Subcutaneous adipose tissue (tissue), 4 donors: Measurements from ENCODE around the gene LRRC8D. TPM values are rescaled to one million over a fixed set of nuclear protein-coding genes. Genes with fewer than 3 reads are reported as not detected.

Experiments
- total RNA-seq, 4 donors: library from RNA; depleted of rRNA; stranded (reverse); fragments of >200 nt; gene quantifications; one replicate each; pipeline ENCODE4 v1.1.0, GENCODE V29; 2016
- TF ChIP-seq, protein P1 (sequence below): fragments of 450-650 bp; IDR thresholded peaks from one replicate; pipeline ENCODE4 v1.5.1; 2016; ENCODE audit warnings: low read depth, mild to moderate bottlenecking, control low read depth, antibody characterized with exemption, moderate library complexity

The LRRC8D gene
- total RNA-seq, 4 donors from 2014 or later: 7.5 to 12.4 (median 9.2) TPM

DNA sequence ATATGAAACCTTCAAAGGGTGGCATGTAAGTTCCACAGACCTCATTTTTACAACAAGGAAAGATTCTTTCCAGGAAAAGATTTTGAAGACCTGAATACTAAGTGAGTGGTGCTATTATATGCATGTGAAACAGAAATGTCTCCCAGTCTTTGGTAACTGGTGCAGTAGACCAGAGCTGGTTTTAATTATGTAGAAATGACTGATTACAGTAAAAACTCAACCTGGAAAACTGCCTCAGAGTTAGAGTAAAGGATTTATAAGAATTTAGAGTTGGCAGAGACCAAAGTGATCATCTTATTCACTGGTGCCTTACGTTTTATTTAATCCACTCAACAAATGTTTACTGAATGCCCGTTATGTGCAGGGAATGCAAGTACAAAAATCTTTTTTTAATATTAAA, 30.2 kb upstream of the LRRC8D start:
- TF ChIP-seq, protein P1, sequence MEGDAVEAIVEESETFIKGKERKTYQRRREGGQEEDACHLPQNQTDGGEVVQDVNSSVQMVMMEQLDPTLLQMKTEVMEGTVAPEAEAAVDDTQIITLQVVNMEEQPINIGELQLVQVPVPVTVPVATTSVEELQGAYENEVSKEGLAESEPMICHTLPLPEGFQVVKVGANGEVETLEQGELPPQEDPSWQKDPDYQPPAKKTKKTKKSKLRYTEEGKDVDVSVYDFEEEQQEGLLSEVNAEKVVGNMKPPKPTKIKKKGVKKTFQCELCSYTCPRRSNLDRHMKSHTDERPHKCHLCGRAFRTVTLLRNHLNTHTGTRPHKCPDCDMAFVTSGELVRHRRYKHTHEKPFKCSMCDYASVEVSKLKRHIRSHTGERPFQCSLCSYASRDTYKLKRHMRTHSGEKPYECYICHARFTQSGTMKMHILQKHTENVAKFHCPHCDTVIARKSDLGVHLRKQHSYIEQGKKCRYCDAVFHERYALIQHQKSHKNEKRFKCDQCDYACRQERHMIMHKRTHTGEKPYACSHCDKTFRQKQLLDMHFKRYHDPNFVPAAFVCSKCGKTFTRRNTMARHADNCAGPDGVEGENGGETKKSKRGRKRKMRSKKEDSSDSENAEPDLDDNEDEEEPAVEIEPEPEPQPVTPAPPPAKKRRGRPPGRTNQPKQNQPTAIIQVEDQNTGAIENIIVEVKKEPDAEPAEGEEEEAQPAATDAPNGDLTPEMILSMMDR: no peak

DNA sequence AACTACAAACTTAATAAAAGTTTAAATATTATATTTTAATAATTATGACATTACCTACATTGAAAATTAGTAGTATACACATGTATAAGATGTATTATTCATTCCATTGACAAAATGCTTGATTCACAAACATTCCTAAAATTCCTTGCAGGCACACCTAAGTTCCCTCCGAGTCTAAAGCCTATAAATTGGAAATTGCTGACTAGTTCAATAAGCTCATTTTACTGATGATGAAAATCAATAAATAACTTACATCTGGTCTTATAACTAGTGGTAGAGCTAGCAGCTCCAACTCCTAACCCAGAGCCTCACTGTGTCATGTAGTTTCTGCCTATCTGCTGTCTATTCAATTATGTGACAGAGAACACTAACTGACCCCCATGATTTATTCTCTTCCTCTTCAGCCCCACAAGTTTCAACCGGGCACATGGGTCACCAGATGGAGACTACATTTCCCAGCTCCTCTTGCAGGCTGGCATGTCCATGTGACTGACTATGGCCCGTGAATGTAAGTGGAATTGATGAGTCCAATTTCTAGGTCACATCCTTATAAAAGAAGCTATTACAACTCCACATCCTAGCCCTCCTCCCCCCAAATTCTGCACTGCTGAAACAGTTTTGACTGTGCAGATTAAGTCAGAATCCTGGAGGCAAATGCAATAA, 29.6 kb upstream of the LRRC8D start:
- TF ChIP-seq, protein P1: no peak

DNA sequence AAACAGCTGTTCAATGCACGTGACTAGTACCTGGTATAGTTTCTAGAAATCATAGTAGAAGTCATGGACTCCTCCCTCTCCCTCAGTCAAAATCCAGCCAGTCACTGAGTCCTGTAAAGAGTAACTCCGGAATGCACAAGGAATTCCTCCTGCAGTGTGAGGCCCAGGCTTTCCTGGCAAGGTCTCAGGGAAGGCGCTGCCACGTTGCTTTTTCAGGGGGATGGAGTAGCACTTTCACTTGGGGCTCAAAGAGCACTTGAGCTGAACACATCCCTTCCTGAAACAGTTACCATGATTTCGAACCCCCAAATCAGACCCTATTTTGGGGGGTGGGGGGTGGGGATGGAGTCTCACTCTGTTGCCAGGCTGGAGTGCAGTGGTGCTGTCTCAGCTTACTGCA, 26.4 kb upstream of the LRRC8D start:
- TF ChIP-seq, protein P1: no peak

DNA sequence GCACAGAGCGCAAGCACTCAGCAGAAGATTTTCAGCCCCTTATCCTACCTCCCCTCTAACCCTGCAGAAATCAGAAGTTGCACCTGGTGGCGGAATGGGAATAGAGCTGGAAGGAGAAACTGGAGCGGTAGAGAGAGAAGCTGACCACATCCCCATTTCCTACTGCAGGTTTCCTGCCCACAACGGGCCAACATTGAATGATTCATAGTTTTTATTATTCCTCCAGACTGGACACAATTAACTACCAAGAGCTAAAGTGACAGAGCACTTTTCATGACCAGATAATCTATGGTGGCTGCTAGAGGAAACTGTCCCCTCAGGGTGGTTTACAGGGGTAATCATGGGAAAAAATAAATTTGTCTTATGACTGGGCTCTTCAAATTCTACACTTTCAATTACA, 21.3 kb upstream of the LRRC8D start:
- TF ChIP-seq, protein P1: no peak

DNA sequence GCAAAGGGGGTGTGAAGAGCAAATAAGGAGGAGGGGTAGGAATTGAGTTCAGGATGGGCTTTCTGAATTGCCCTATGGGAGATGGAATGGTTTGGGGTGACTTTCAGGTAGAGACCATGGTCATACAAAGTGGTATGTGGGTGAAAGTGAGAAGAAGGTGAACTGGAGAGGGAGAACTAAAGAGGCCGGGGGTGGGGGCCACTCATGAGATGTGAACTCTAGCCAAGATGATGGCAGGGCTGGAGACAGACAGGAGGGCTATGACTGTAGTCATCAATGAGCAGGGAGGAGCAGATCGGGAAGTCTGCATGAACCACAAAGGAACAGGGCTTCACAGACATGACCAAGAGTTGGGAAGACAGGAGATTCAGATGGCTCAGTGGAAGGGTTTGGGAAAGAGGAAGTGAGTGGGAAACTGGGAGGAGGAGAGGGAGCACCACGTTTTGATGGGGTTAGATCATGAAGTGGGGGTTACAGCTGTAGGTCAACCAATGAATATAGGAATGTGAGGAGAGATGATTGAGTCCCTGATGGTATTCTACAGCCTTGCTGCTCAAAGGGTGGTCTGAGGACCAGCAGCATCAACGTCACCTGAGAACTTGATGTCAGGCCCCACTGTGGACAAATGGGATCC, 20.7 kb upstream of the LRRC8D start:
- TF ChIP-seq, protein P1: no peak

DNA sequence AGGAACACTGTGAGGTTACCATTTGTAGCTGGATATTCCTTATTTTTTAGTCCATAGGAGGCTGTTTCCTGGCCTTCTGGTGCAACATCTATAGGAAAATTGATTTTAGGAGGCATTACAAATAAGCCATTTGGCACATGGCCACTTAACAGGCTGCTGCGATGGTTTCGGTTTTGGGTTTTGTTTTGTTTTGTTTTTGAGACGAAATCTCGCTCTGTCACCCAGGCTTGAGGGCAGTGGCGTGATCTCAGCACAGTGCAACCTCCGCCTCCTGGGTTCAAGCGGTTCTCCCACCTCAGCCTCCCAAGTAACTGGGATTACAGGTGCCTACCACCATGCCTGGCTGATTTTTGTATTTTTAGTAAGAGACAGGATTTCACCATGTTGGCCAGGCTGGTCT, 20.1 kb upstream of the LRRC8D start:
- TF ChIP-seq, protein P1: no peak

DNA sequence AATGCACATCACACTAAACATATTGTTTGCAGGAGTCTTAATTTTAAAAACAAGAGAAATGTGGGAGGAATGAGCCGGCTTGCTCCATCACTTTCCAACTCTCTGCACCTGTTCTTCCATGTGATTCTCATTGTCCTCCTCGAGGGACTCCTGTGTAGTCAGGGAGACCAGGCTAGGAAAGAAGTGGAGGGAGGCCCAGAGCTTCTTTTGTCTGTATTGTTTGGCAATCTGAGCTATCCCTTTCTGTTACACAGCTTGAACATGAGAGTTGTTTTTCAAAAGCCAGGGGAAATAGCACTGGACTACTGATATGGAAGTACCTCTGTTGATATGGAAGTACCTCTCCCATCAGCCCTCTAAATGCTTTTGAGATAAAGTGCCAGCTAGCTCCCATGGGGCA, 18.8 kb upstream of the LRRC8D start:
- TF ChIP-seq, protein P1: no peak
